ENCODE results near the gene PRSS53. TPM values are rescaled to one million over a fixed set of nuclear protein-coding genes. Genes with fewer than 3 reads are reported as not detected.
"Not testable (repeated sequence)": the region's sequence is repeated elsewhere in the genome, so short reads cannot be mapped to it uniquely, and the experiment has no call there.

Gene PRSS53
- polyA plus RNA-seq (2013, experiment 1 of 2) = 0.91 TPM
- 0.99 TPM for polyA plus RNA-seq (2013, experiment 2 of 2)

DNA sequence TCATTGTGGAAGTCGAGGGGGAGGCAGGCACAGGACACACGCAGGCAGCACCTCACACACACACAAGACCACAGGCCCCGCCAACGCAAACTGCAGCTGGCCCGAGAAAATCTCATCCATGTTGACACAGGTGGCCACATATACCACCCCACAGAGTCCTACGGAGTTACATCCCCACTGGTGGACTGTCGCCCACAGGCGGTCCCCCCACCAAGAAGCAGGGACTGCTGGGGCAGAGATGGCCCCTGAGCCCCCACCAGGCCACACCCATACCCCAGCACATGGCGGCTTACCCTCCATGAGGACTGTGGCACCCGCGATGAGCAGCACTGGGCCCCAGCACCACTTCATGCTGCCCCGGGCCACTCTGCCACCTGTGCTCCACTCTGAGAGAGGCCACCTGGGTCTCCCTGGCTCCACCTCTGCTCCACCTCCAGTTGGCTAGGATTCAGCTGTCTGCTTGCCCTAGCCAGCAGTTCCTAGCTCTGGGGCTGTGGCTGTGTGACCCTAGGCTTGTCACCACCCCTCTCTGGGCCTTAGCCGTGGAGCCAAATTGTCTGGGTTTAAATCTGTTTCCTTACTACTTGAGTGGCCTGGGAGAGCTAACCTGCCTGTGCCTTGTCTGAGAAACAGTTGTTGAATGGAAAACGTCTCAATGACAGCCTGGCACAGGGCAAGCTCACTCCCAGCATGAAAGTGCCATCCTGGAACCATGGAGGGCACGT is at the start of gene PRSS53:
Gene PRSS53 (minus strand): TSS at position 485 of the 725 bp plus-strand sequence. CDS start 134 bp downstream, at position 351.
- Histone ChIP-seq H2AK5ac (ENCODE audit: low read length) (no peak within 1 kb of the TSS), H3K23ac (ENCODE audit: low read length) (no peak within 1 kb of the TSS), H3K9ac (ENCODE audit: low read length) (no peak within 1 kb of the TSS), H3K4me1 (ENCODE audit: control insufficient read depth, low read depth, low read length) (no peaks in the 10 kb centered on the region), H3K4me2 (ENCODE audit: low read length) (no peak within 1 kb of the TSS), H3K79me2 (ENCODE audit: control insufficient read depth, insufficient read depth, low read length) (peaks cover 2% of the 10 kb centered on the region), H3K4me3 (ENCODE audit: low read length) (no peak within 1 kb of the TSS), H3K27ac (ENCODE audit: low read depth, low read length) (no peak within 1 kb of the TSS), H3K79me1 (ENCODE audit: low read length) (peaks cover 8% of the 10 kb centered on the region), H3K36me3 (ENCODE audit: control insufficient read depth, insufficient read depth, low read length) (peaks cover 6% of the 10 kb centered on the region), H2BK15ac (replicated peaks; ENCODE audit: low read depth) (no peak within 1 kb of the TSS), H4K5ac (ENCODE audit: low read length) (no peak within 1 kb of the TSS), H4K8ac (ENCODE audit: low read depth, low read length) (no peak within 1 kb of the TSS), H3K18ac (ENCODE audit: low read length) (no peak within 1 kb of the TSS), H2BK5ac (ENCODE audit: low read length) (no peak within 1 kb of the TSS), H3K27me3 (ENCODE audit: insufficient read depth, low read length, poor library complexity) (no peaks in the 10 kb centered on the region), H2BK120ac (ENCODE audit: low read depth, low read length) (no peak within 1 kb of the TSS), H3K56ac (ENCODE audit: low read length) (no peak within 1 kb of the TSS), H3K4ac (ENCODE audit: low read depth, low read length) (no peak within 1 kb of the TSS)
- no CpG with 5 or more reads among the region's 15 CpGs for WGBS (ENCODE audit: extremely low coverage, insufficient coverage, low lambda C conversion rate)
- no peak for DNase-seq

DNA sequence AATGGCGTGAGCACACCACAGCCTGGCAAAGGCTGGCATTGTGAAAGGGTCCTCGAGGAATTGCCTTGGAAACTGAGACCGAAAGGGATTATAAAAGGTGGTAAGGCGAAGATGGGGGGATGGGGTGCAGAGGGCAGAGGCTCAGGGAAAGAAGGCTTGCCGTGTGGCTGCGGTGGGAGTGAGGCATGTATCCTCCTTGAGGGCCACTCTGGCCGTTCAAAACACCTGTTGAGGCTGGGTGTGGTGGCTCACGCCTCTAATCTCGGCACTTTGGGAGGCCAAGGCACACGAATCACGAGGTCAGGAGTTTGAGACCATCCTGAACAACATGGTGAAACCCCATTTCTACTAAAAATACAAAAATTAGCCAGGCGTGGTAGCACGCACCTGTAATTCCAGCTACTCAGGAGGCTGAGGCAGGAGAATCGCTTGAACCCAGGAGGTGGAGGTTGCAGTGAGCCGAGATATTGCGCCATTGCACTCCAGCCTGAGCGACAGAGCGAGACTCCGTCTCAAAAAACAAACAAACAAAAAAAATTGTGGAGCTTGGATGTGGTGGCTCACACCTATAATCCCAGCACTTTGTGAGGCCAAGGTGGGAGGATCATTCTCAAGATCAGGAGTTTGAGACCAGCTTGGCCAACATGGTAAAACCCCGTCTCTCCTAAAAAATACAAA is 48.2 kb upstream of the PRSS53 start:
- not testable (repeated sequence) for DNase-seq; H3K9ac ChIP-seq (ENCODE audit: low read length); H2BK15ac ChIP-seq (replicated peaks; ENCODE audit: low read depth); H3K4me3 ChIP-seq (ENCODE audit: low read length); H3K27ac ChIP-seq (ENCODE audit: low read depth, low read length); H2BK120ac ChIP-seq (ENCODE audit: low read depth, low read length); H3K27me3 ChIP-seq (ENCODE audit: insufficient read depth, low read length, poor library complexity); H4K8ac ChIP-seq (ENCODE audit: low read depth, low read length); H3K4me2 ChIP-seq (ENCODE audit: low read length); H3K4ac ChIP-seq (ENCODE audit: low read depth, low read length); H2AK5ac ChIP-seq (ENCODE audit: low read length); H3K36me3 ChIP-seq (ENCODE audit: control insufficient read depth, insufficient read depth, low read length); H3K18ac ChIP-seq (ENCODE audit: low read length); H3K23ac ChIP-seq (ENCODE audit: low read length); H2BK5ac ChIP-seq (ENCODE audit: low read length); H3K56ac ChIP-seq (ENCODE audit: low read length); H4K5ac ChIP-seq (ENCODE audit: low read length)
- Histone ChIP-seq H3K79me2 (ENCODE audit: control insufficient read depth, insufficient read depth, low read length) (peaks cover 17% of the 10 kb centered on the region), H3K79me1 (ENCODE audit: low read length) (peaks cover 16% of the 10 kb centered on the region), H3K4me1 (ENCODE audit: control insufficient read depth, low read depth, low read length) (peaks cover 18% of the 10 kb centered on the region)
- no CpG with 5 or more reads among the region's 20 CpGs for WGBS (ENCODE audit: extremely low coverage, insufficient coverage, low lambda C conversion rate)

DNA sequence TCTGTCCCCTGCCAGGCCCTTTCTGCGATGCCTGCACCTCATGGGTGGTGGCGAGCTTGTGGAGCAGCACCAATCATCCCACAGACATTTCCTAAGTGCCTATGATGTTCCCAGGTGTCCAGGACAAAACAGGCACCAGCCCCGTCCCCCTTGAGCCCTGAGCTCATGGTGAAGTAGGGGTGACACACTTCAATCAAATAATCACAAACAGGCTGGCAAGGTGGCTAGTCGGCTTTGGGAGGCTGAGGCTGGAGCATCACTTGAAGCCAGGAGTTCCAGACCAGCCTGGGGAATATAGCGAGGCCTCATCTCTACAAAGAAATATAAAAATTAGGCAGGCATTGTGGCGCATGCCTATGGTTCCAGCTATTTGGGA is 47.5 kb upstream of the PRSS53 start:
- Histone ChIP-seq H3K4me1 (ENCODE audit: control insufficient read depth, low read depth, low read length) (peaks cover 15% of the 10 kb centered on the region), H3K4ac (ENCODE audit: low read depth, low read length) (no peak overlapping the region), H4K5ac (ENCODE audit: low read length) (no peak overlapping the region), H3K36me3 (ENCODE audit: control insufficient read depth, insufficient read depth, low read length) (peaks cover 2% of the 10 kb centered on the region), H3K27ac (ENCODE audit: low read depth, low read length) (no peak overlapping the region), H3K56ac (ENCODE audit: low read length) (peak overlapping the region; percentile 15), H2BK5ac (ENCODE audit: low read length) (no peak overlapping the region), H3K18ac (ENCODE audit: low read length) (no peak overlapping the region), H2BK120ac (ENCODE audit: low read depth, low read length) (no peak overlapping the region), H2BK15ac (replicated peaks; ENCODE audit: low read depth) (no peak overlapping the region), H3K23ac (ENCODE audit: low read length) (no peak overlapping the region), H3K4me3 (ENCODE audit: low read length) (no peak overlapping the region), H4K8ac (ENCODE audit: low read depth, low read length) (no peak overlapping the region), H3K27me3 (ENCODE audit: insufficient read depth, low read length, poor library complexity) (no peaks in the 10 kb centered on the region), H3K79me2 (ENCODE audit: control insufficient read depth, insufficient read depth, low read length) (peaks cover 17% of the 10 kb centered on the region), H2AK5ac (ENCODE audit: low read length) (no peak overlapping the region), H3K9ac (ENCODE audit: low read length) (no peak overlapping the region), H3K4me2 (ENCODE audit: low read length) (no peak overlapping the region), H3K79me1 (ENCODE audit: low read length) (peaks cover 16% of the 10 kb centered on the region)
- WGBS (ENCODE audit: extremely low coverage, insufficient coverage, low lambda C conversion rate) = no CpG with 5 or more reads among the region's 6 CpGs
- no peak for DNase-seq

DNA sequence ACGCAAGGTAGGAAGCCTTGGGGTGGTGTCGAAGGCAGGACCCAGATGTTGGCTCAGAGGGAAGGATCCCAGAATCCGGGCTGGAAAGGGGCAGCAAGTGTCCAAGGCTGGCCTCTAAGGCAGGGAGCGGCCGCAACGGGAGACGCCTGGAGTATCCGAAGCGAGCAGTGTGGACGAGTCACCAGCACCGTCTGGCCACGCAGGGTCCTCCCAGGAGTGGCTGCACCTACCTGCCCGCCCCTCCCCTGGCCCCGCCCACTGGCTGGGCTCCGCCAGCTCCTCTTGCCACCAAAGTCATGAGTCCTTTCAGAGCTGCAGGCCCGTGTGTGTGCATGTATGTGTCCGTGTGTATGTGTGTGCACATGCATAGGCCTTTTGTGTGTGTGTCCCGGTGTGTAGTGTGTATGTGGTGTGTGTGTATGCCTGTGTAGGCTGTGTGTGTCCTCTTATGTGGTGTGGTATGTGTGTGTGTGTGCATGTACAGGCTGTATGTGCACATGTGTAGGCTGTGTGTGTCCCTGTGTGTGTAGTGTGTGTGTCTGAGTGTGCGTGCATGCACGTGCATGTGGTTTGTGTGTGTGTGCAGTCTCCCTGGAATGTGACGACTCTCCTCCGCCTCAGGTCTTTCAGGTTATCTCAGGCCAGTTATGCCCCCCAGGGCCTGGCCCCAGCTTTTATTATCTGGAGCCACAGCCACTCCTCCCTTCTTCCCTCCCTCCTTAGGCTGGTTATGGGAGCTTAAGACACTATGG is 47.0 kb upstream of the PRSS53 start, which contains the start of gene PRSS8:
Gene PRSS8 (minus strand): TSS at position 193 of the 752 bp plus-strand sequence. CDS start 229 bp downstream, outside the sequence.
- H2AK5ac ChIP-seq (ENCODE audit: low read length) = peak within 1 kb of the TSS; percentile 93
- H3K79me1 ChIP-seq (ENCODE audit: low read length) = peaks cover 16% of the 10 kb centered on the region
- H2BK15ac ChIP-seq (replicated peaks; ENCODE audit: low read depth) = no peak within 1 kb of the TSS
- peak within 1 kb of the TSS; percentile 51 for H3K4me2 ChIP-seq (ENCODE audit: low read length)
- peak within 1 kb of the TSS; percentile 78 for H3K4me3 ChIP-seq (ENCODE audit: low read length)
- peaks cover 17% of the 10 kb centered on the region for H3K79me2 ChIP-seq (ENCODE audit: control insufficient read depth, insufficient read depth, low read length)
- H3K18ac ChIP-seq (ENCODE audit: low read length) = peak within 1 kb of the TSS; percentile 83
- H3K4me1 ChIP-seq (ENCODE audit: control insufficient read depth, low read depth, low read length) = peaks cover 15% of the 10 kb centered on the region
- H3K4ac ChIP-seq (ENCODE audit: low read depth, low read length) = peak within 1 kb of the TSS; percentile 87
- H3K9ac ChIP-seq (ENCODE audit: low read length) = peak within 1 kb of the TSS; percentile 96
- H2BK5ac ChIP-seq (ENCODE audit: low read length) = peak within 1 kb of the TSS; percentile 70
- no CpG with 5 or more reads among the region's 22 CpGs for WGBS (ENCODE audit: extremely low coverage, insufficient coverage, low lambda C conversion rate)
- H3K23ac ChIP-seq (ENCODE audit: low read length) = no peak within 1 kb of the TSS
- DNase-seq = peak; percentile 64
- H3K27ac ChIP-seq (ENCODE audit: low read depth, low read length) = peak within 1 kb of the TSS; percentile 74
- no peak within 1 kb of the TSS for H2BK120ac ChIP-seq (ENCODE audit: low read depth, low read length)
- H4K8ac ChIP-seq (ENCODE audit: low read depth, low read length) = no peak within 1 kb of the TSS
- peak within 1 kb of the TSS; percentile 94 for H3K56ac ChIP-seq (ENCODE audit: low read length)
- H3K27me3 ChIP-seq (ENCODE audit: insufficient read depth, low read length, poor library complexity) = no peaks in the 10 kb centered on the region
- H3K36me3 ChIP-seq (ENCODE audit: control insufficient read depth, insufficient read depth, low read length) = peaks cover 2% of the 10 kb centered on the region
- H4K5ac ChIP-seq (ENCODE audit: low read length) = no peak within 1 kb of the TSS

DNA sequence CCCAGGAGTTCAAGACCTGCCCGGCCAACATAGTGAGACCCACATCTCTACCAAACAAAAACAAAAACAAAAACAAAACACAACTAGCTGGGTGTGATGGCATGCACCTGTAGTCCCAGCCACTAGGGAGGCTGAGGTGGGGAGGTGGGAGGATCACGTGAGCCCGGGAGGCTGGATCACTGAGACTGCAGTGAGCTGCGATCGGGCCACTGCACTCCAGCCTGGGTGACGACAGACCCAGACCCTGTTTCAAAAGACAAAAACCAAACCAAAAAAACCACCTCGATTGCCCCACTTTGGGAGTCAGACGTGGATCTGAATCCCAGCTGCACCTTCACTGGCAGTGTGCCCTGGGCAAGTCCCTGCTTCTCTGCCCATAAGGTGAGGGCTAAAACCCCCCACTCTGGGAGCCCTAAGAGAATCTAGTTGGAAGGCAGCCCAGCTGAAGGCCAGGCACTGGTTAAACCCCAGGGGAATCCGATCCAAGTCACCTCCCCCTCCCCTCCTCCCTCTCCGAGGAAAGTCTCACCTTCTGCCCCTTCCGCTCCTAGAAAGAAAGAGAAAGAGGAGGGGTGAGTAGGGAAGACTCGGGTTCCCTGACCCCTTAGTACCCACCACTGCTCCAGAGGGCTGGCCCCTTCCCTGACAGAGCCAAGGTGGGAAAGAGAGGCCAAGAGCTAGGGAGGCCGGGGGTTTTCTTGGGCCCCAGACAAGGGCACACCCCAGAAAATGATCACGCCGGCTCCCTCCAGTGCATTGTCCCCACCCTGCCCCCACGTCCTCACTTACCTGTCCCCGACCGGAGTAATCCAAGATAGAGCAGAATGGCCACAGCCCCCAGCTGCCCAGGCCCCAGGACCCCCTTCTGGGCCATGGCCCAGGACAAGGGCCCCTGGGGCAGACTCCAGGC is 46.1 kb upstream of the PRSS53 start:
- H2BK15ac ChIP-seq (replicated peaks; ENCODE audit: low read depth) = no peak overlapping the region
- H3K79me1 ChIP-seq (ENCODE audit: low read length) = peaks cover 16% of the 10 kb centered on the region
- H3K36me3 ChIP-seq (ENCODE audit: control insufficient read depth, insufficient read depth, low read length) = peaks cover 2% of the 10 kb centered on the region
- H3K56ac ChIP-seq (ENCODE audit: low read length) = peak overlapping the region; percentile 94
- peak overlapping the region; percentile 78 for H3K4me3 ChIP-seq (ENCODE audit: low read length)
- no peak overlapping the region for H4K8ac ChIP-seq (ENCODE audit: low read depth, low read length)
- H2BK120ac ChIP-seq (ENCODE audit: low read depth, low read length) = no peak overlapping the region
- H2AK5ac ChIP-seq (ENCODE audit: low read length) = no peak overlapping the region
- H3K23ac ChIP-seq (ENCODE audit: low read length) = no peak overlapping the region
- no peaks in the 10 kb centered on the region for H3K27me3 ChIP-seq (ENCODE audit: insufficient read depth, low read length, poor library complexity)
- peak; percentile 93 for DNase-seq
- H3K4me1 ChIP-seq (ENCODE audit: control insufficient read depth, low read depth, low read length) = peaks cover 15% of the 10 kb centered on the region
- peak overlapping the region; percentile 70 for H2BK5ac ChIP-seq (ENCODE audit: low read length)
- H3K79me2 ChIP-seq (ENCODE audit: control insufficient read depth, insufficient read depth, low read length) = peaks cover 17% of the 10 kb centered on the region
- WGBS (ENCODE audit: extremely low coverage, insufficient coverage, low lambda C conversion rate) = no CpG with 5 or more reads among the region's 18 CpGs
- H4K5ac ChIP-seq (ENCODE audit: low read length) = no peak overlapping the region
- H3K18ac ChIP-seq (ENCODE audit: low read length) = peak overlapping the region; percentile 83
- H3K9ac ChIP-seq (ENCODE audit: low read length) = peak overlapping the region; percentile 96
- H3K27ac ChIP-seq (ENCODE audit: low read depth, low read length) = peak overlapping the region; percentile 74
- H3K4me2 ChIP-seq (ENCODE audit: low read length) = peak overlapping the region; percentile 51
- peak overlapping the region; percentile 87 for H3K4ac ChIP-seq (ENCODE audit: low read depth, low read length)

Data from mesendoderm (in vitro differentiated cells).